ENCODE data around the gene GAGE12F. TPM values are rescaled to one million over a fixed set of nuclear protein-coding genes. Genes with fewer than 3 reads are reported as not detected.
"Not testable (repeated sequence)": the region's sequence is repeated elsewhere in the genome, so short reads cannot be mapped to it uniquely, and the experiment has no call there.

GAGE12F gene
- not detected for total RNA-seq

GRCh38 chrX:49560542-49560941, at the start of gene GAGE12F:
TSS of gene GAGE12F (plus strand) at chrX:49560842. CDS start at chrX:49561997, 1,155 bp downstream.
- DNase-seq; ATAC-seq; H3K36me3 ChIP-seq (replicated peaks in 1 of 2; ENCODE audit: insufficient read depth in 1 of 2, low read depth in 2 of 2); H3K4me1 ChIP-seq; intact Hi-C loops (cut with DNase I); H3K27me3 ChIP-seq; H3K4me3 ChIP-seq; H3K9me3 ChIP-seq; H3K27ac ChIP-seq: not testable (repeated sequence)
- no CpG with 5 or more reads among the region's 16 CpGs for WGBS, 2 donors

DNA sequence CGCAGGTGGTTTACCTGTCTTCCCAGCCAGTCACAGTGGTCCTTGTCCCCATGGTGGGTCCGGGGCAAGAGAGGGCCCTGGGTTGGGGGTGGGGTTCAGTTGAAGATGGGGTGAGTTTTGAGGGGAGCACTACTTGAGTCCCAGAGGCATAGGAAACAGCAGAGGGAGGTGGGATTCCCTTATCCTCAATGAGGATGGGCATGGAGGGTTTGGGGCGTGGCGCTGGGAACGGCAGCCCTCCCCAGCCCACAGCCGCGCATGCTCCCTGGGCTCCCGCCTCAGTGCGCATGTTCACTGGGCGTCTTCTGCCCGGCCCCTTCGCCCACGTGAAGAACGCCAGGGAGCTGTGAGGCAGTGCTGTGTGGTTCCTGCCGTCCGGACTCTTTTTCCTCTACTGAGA, 28.8 kb upstream of the GAGE12F start, which contains the start of gene GAGE12C:
Gene GAGE12C, plus strand, starts transcription at position 301 of the 400 bp plus-strand sequence. CDS start 1,155 bp downstream, outside the sequence.
- DNase-seq; H3K27me3 ChIP-seq; H3K4me1 ChIP-seq; H3K27ac ChIP-seq; H3K9me3 ChIP-seq; intact Hi-C loops (cut with DNase I); ATAC-seq; H3K4me3 ChIP-seq; H3K36me3 ChIP-seq (replicated peaks in 1 of 2; ENCODE audit: insufficient read depth in 1 of 2, low read depth in 2 of 2): not testable (repeated sequence)
- no CpG with 5 or more reads among the region's 16 CpGs for WGBS, 2 donors

GRCh38 chrX:49541433-49541832, 19.2 kb upstream of the GAGE12F start, which contains the start of gene GAGE12D:
TSS of gene GAGE12D (plus strand) at chrX:49541733. CDS start at chrX:49542888, 1,155 bp downstream.
- H3K9me3 ChIP-seq, result not testable (repeated sequence)
- WGBS, 2 donors, result no CpG with 5 or more reads among the region's 16 CpGs

GRCh38 chrX:49550989-49551388, 9.7 kb upstream of the GAGE12F start, which contains the start of gene GAGE12E:
TSS of gene GAGE12E (plus strand) at chrX:49551289. CDS start at chrX:49552444, 1,155 bp downstream.
- H3K4me3 ChIP-seq; H3K4me1 ChIP-seq; H3K27me3 ChIP-seq; ATAC-seq; H3K36me3 ChIP-seq (replicated peaks in 1 of 2; ENCODE audit: insufficient read depth in 1 of 2, low read depth in 2 of 2); DNase-seq; intact Hi-C loops (cut with DNase I); H3K27ac ChIP-seq; H3K9me3 ChIP-seq: not testable (repeated sequence)
- WGBS, 2 donors, result no CpG with 5 or more reads among the region's 16 CpGs

More at GRCh38 chrX:49541433-49541832, 19.2 kb upstream of the GAGE12F start, which contains the start of gene GAGE12D:
- ATAC-seq; H3K27ac ChIP-seq; H3K4me1 ChIP-seq; H3K36me3 ChIP-seq (replicated peaks in 1 of 2; ENCODE audit: insufficient read depth in 1 of 2, low read depth in 2 of 2); intact Hi-C loops (cut with DNase I); DNase-seq; H3K4me3 ChIP-seq; H3K27me3 ChIP-seq: not testable (repeated sequence)

DNA sequence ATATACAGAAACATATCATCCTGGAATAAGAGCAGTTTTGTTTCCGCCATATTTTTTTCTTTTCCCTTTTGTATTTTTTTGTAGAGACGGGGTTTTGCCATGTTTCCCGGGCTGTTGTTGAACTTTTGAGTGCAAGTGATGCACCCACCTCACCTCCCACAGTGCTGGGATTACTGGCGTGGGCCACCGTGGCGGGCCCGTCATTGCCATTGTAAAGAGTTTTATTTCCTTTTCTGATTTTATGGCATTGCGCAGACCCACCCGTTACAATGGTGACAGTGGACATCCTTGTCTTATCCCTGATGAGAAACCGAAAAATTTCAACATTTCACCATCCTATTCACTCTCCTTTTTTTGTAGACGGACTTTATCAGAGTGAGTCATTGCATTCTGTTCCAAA, 8.1 kb downstream of the GAGE12F start:
- 100% methylated on average over 4 of the region's 11 CpGs; no CpG with 5 or more reads in 1 of the 2 donors for WGBS, 2 donors
- intact Hi-C loops (cut with DNase I); H3K27me3 ChIP-seq; H3K4me3 ChIP-seq; H3K27ac ChIP-seq; H3K9me3 ChIP-seq; ATAC-seq; H3K36me3 ChIP-seq (replicated peaks in 1 of 2; ENCODE audit: insufficient read depth in 1 of 2, low read depth in 2 of 2); H3K4me1 ChIP-seq: not testable (repeated sequence)
- DNase-seq, result peak in 1 of 4 donors; percentile 3

DNA sequence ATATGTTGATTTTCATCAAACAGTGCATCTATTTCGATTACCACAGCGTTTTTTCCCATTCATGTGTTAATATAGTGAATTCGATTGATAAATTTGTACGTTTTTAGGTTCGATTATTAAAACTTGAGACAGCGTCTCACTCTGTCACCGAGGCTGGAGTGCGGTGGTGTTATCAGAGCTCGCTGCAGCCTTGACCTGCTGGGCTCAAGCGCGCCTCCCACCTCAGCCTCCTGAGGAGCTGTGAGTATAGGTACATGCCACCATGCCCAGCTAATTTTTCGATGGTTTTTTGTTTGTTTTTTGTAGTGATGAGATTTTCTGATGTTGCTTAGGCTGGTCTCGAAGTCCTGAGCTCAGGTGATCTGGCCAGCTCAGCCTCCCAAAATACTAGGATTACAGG, 8.5 kb downstream of the GAGE12F start:
- H3K27ac ChIP-seq; H3K27me3 ChIP-seq; H3K36me3 ChIP-seq (replicated peaks in 1 of 2; ENCODE audit: insufficient read depth in 1 of 2, low read depth in 2 of 2); intact Hi-C loops (cut with DNase I); H3K9me3 ChIP-seq; ATAC-seq; H3K4me1 ChIP-seq; H3K4me3 ChIP-seq: not testable (repeated sequence)
- 71% methylated on average over 7 of the region's 13 CpGs; no CpG with 5 or more reads in 1 of the 2 donors for WGBS, 2 donors
- peak in 1 of 4 donors; percentile 1 for DNase-seq

DNA sequence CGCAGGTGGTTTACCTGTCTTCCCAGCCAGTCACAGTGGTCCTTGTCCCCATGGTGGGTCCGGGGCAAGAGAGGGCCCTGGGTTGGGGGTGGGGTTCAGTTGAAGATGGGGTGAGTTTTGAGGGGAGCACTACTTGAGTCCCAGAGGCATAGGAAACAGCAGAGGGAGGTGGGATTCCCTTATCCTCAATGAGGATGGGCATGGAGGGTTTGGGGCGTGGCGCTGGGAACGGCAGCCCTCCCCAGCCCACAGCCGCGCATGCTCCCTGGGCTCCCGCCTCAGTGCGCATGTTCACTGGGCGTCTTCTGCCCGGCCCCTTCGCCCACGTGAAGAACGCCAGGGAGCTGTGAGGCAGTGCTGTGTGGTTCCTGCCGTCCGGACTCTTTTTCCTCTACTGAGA, 9.5 kb downstream of the GAGE12F start, which contains the start of gene GAGE12G:
Gene GAGE12G, plus strand, starts transcription at position 301 of the 400 bp plus-strand sequence. CDS start 1,155 bp downstream, outside the sequence.
- H3K27ac ChIP-seq; ATAC-seq; H3K9me3 ChIP-seq; H3K4me3 ChIP-seq; intact Hi-C loops (cut with DNase I); H3K4me1 ChIP-seq; DNase-seq; H3K27me3 ChIP-seq; H3K36me3 ChIP-seq (replicated peaks in 1 of 2; ENCODE audit: insufficient read depth in 1 of 2, low read depth in 2 of 2): not testable (repeated sequence)
- no CpG with 5 or more reads among the region's 16 CpGs for whole genome bisulfite sequencing, 2 donors

DNA sequence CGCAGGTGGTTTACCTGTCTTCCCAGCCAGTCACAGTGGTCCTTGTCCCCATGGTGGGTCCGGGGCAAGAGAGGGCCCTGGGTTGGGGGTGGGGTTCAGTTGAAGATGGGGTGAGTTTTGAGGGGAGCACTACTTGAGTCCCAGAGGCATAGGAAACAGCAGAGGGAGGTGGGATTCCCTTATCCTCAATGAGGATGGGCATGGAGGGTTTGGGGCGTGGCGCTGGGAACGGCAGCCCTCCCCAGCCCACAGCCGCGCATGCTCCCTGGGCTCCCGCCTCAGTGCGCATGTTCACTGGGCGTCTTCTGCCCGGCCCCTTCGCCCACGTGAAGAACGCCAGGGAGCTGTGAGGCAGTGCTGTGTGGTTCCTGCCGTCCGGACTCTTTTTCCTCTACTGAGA, 19.0 kb downstream of the GAGE12F start, which contains the start of gene GAGE12H:
Gene GAGE12H, plus strand, starts transcription at position 301 of the 400 bp plus-strand sequence. CDS start 1,155 bp downstream, outside the sequence.
- DNase-seq; H3K4me3 ChIP-seq; ATAC-seq; H3K36me3 ChIP-seq (replicated peaks in 1 of 2; ENCODE audit: insufficient read depth in 1 of 2, low read depth in 2 of 2); H3K9me3 ChIP-seq; intact Hi-C loops (cut with DNase I); H3K27me3 ChIP-seq; H3K4me1 ChIP-seq; H3K27ac ChIP-seq: not testable (repeated sequence)
- no CpG with 5 or more reads among the region's 16 CpGs for WGBS, 2 donors

- H3K27me3 ChIP-seq; H3K4me1 ChIP-seq; H3K4me3 ChIP-seq; H3K27ac ChIP-seq; H3K9me3 ChIP-seq; DNase-seq; ATAC-seq; intact Hi-C loops (cut with DNase I); H3K36me3 ChIP-seq (replicated peaks in 1 of 2; ENCODE audit: insufficient read depth in 1 of 2, low read depth in 2 of 2): not testable (repeated sequence)
- no CpG with 5 or more reads among the region's 16 CpGs for WGBS, 2 donors
Observed at GRCh38 chrX:49589196-49589595, 28.6 kb downstream of the GAGE12F start, which contains the start of gene GAGE2A. TSS of gene GAGE2A (plus strand) at chrX:49589496. CDS start at chrX:49590651, 1,155 bp downstream.

DNA sequence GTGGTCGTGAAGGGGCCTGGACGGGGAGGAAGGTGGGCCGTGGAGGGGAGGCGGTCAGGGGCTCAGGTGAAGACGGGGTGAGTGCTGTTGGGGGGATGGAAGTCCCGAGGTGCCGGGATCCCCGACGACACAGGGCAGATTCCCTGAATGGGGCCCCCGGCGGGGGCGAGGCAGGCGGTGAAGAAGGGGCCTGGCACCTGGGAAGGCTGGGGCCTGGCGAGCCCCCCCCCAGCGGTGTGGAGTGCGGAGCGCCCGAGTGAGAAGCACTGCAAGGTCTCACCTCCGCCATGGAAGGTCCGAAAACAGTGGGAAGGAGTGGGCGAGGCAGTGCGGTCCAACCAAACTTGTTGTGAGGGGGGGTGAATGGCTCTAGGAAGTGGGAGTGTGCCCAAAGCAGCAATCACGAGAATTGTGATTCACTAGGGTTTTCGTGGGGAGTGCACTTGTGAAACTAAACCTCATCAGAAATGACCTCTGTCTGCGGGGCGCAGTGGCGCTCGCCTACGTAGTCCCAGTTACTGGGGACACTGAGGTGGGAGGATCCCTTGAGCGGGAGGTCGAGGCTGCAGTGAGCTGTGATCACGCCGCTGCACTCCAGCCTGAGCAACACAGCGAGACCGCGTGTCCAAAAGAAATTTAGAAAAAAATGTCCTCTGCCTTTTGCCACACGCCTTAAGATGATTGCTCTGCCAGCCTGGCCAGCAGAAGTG, 29.3 kb downstream of the GAGE12F start:
- DNase-seq, result peak in 2 of 4 donors; percentile 6 to 24
- ATAC-seq, result not testable (repeated sequence)

DNA sequence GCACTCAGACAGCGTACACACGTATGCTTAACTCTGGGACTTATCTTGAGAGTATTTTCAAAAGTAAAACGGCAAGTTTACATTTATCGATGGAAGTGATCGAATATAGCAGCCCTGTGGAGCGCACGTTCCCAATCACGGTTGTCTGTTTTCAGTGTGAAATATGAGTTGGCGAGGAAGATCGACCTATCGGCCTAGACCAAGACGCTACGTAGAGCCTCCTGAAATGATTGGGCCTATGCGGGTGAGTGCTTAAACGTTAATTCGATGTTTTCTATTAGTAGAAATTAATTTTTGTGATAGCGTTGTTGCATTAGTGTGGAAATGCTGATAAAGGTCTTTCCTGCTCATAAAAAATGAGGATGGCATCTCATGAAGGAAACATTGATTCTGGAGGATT, 29.8 kb downstream of the GAGE12F start:
- WGBS, 2 donors, result 88 to 92% methylated on average over 12 to 15 of the region's 17 CpGs
- DNase-seq; intact Hi-C loops (cut with DNase I); H3K27ac ChIP-seq; H3K9me3 ChIP-seq; H3K4me1 ChIP-seq; H3K27me3 ChIP-seq; H3K36me3 ChIP-seq (replicated peaks in 1 of 2; ENCODE audit: insufficient read depth in 1 of 2, low read depth in 2 of 2); ATAC-seq; H3K4me3 ChIP-seq: not testable (repeated sequence)

More for the DNA sequence above, 29.3 kb downstream of the GAGE12F start:
- 88 to 89% methylated on average over 27 to 30 of the region's 37 CpGs for WGBS, 2 donors
- H3K27me3 ChIP-seq; H3K4me3 ChIP-seq; H3K4me1 ChIP-seq; H3K36me3 ChIP-seq (replicated peaks in 1 of 2; ENCODE audit: insufficient read depth in 1 of 2, low read depth in 2 of 2); intact Hi-C loops (cut with DNase I); H3K27ac ChIP-seq; H3K9me3 ChIP-seq: not testable (repeated sequence)

Measured in body of pancreas (tissue), 4 donors.